Mononuclear cell (primary cell): ENCODE measurements around the gene FOXR1. TPM values are rescaled to one million over a fixed set of nuclear protein-coding genes. Genes with fewer than 3 reads are reported as not detected.
"Not testable (repeated sequence)": the region's sequence is repeated elsewhere in the genome, so short reads cannot be mapped to it uniquely, and the experiment has no call there.

ENCODE experiments used
- H3K27me3 ChIP-seq: 2 replicates; pipeline ENCODE4 v1.6.0; 2011; ENCODE audit warnings: low read length, control low read depth; ENCODE audit not compliant: insufficient read depth
- H3K4me1 ChIP-seq: 2 replicates; pipeline ENCODE4 v1.5.1; 2011; ENCODE audit warnings: mild to moderate bottlenecking, low read length, control low read depth; ENCODE audit not compliant: insufficient read depth
- H3K4me3 ChIP-seq: 2 replicates; pipeline ENCODE4 v1.5.1; 2011; ENCODE audit warnings: mild to moderate bottlenecking, low read length, moderate library complexity
- H3K9me3 ChIP-seq: 2 replicates; pipeline ENCODE4 v1.5.1; 2011; ENCODE audit warnings: low read depth, mild to moderate bottlenecking, control low read depth, low read length
- total RNA-seq: library from RNA; depleted of rRNA; stranded (reverse); fragments of >200 nt; gene quantifications from one replicate; pipeline ENCODE4 v1.2.3, GENCODE V29; 2012

FOXR1 gene
- total RNA-seq, 1 donor, result not detected

GRCh38 chr11:118961591-118961990 lies 10.0 kb upstream of the FOXR1 start:
- no peaks in the 10 kb centered on the region for H3K27me3 ChIP-seq
- no peaks in the 10 kb centered on the region for H3K9me3 ChIP-seq
- H3K4me1 ChIP-seq, result no peaks in the 10 kb centered on the region
- no peak overlapping the region for H3K4me3 ChIP-seq

DNA sequence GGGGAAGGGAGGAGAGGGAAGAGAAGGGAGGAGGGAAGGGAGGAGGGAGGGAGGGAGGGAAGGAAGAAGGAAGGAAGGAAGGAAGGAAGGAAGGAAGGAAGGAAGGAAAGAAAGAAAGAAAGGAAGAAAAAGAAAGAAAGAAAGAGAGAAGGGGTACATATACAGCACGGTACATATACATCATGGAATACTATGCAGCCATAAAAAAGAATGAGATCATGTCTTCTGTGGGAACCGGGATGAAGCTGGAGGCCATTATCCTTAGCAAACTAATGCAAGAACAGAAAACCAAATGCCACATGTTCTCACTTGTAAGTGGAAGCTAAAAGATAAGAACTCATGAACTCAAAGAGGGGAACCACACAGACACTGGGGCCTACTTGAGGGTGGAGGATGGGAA lies 2.1 kb upstream of the FOXR1 start:
- not testable (repeated sequence) for H3K27me3 ChIP-seq, H3K4me3 ChIP-seq, H3K4me1 ChIP-seq, H3K9me3 ChIP-seq

GRCh38 chr11:118973985-118974384 lies 2.4 kb downstream of the FOXR1 start:
- Histone ChIP-seq H3K27me3 (peaks cover 3% of the 10 kb centered on the region), H3K9me3 (no peaks in the 10 kb centered on the region), H3K4me3 (no peak overlapping the region), H3K4me1 (no peaks in the 10 kb centered on the region)

- H3K4me3 ChIP-seq, result no peak overlapping the region
- H3K9me3 ChIP-seq, result no peaks in the 10 kb centered on the region
- peaks cover 10% of the 10 kb centered on the region for H3K4me1 ChIP-seq
- H3K27me3 ChIP-seq, result peaks cover 3% of the 10 kb centered on the region
These were observed 4.5 kb downstream of the FOXR1 start for GRCh38 chr11:118975771-118976709.

- Histone ChIP-seq H3K4me3 (no peak overlapping the region), H3K27me3 (no peaks in the 10 kb centered on the region), H3K9me3 (no peaks in the 10 kb centered on the region), H3K4me1 (peaks cover 10% of the 10 kb centered on the region)
These were observed 7.9 kb downstream of the FOXR1 start for GRCh38 chr11:118979434-118979833.

- Histone ChIP-seq H3K4me1 (peaks cover 10% of the 10 kb centered on the region), H3K4me3 (no peak overlapping the region), H3K9me3 (no peaks in the 10 kb centered on the region), H3K27me3 (no peaks in the 10 kb centered on the region)
These were observed 8.8 kb downstream of the FOXR1 start for GRCh38 chr11:118980191-118980881.

DNA sequence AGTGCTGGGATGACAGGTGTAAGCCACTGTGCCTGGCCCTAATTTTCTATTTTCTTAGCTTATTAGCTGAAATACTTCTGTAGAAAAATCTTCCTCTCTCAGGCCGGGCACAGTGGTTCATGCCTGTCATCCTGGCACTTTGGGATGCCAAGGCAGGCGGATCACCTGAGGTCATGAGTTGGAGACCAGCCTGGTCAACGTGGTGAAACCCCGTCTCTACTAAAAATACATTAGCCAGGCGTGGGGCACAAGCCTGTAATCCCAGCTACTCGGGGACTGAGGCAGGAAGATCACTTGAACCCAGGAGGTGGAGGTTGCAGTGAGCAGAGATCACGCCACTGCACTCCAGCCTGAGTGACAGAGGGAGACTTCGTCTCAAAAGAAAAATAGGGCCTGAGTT lies 12.8 kb downstream of the FOXR1 start:
- not testable (repeated sequence) for H3K9me3 ChIP-seq, H3K27me3 ChIP-seq, H3K4me3 ChIP-seq, H3K4me1 ChIP-seq

DNA sequence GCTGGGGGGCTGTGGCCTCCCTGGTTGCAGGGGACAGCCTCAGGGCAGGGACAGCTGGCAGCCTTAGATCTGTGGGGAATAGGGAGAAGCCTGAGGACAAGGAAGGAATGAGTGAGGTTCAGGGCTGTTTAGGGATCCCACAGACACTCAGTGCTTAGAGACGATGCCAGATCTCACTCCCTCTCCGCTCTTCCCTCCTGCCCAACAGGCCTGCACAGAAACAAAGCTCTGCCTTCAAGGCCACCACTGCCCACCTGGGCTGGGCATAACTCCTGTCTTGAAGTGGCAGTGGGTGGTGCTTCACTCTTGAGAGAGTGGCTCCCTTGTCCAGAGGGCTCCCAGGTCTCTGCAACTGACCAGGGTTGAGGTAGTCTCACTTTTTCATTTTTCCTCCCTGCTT lies 13.3 kb downstream of the FOXR1 start:
- no peak overlapping the region for H3K4me3 ChIP-seq
- no peaks in the 10 kb centered on the region for H3K9me3 ChIP-seq
- H3K27me3 ChIP-seq, result no peaks in the 10 kb centered on the region
- peaks cover 8% of the 10 kb centered on the region for H3K4me1 ChIP-seq

DNA sequence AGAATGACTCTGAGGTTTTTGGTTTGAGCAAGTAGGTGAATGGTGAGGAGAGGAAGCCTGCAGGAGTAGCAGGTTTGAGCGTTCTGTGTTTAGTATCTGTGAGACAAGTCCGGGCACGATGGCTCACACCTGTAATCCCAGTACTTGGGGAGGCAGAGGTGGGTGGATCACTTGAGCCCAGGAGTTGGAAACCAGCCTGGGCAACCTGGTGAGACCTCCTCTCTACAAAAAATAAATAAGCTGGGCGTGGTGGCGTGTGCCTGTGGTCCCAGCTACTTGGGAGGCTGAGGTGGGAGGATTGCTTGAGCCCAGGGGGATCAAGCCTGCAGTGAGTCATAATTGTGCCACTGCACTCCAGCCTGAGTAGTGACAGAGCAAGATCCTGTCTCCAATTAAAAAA lies 16.7 kb downstream of the FOXR1 start:
- H3K27me3 ChIP-seq, result no peaks in the 10 kb centered on the region
- H3K9me3 ChIP-seq, result no peaks in the 10 kb centered on the region
- no peak overlapping the region for H3K4me3 ChIP-seq
- no peaks in the 10 kb centered on the region for H3K4me1 ChIP-seq

DNA sequence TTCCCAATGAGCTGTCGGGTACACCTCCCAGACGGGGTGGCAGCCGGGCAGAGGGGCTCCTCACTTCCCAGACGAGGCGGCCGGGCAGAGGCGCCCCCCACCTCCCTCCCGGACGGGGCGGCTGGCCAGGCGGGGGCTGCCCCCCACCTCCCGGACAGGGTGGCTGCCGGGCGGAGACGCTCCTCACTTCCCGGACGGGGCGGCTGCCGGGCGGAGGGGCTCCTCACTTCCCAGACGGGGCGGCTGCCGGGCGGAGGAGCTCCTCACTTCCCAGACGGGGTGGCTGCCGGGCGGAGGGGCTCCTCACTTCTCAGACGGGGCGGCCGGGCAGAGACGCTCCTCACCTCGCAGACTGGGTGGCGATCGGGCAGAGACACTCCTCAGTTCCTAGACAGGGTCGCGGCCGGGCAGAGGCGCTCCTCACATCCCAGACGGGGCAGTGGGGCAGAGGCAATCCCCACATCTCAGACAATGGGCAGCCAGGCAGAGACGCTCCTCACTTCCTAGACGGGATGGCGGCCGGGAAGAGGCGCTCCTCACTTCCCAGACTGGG lies 20.0 kb downstream of the FOXR1 start:
- not testable (repeated sequence) for H3K4me1 ChIP-seq, H3K27me3 ChIP-seq, H3K9me3 ChIP-seq, H3K4me3 ChIP-seq

DNA sequence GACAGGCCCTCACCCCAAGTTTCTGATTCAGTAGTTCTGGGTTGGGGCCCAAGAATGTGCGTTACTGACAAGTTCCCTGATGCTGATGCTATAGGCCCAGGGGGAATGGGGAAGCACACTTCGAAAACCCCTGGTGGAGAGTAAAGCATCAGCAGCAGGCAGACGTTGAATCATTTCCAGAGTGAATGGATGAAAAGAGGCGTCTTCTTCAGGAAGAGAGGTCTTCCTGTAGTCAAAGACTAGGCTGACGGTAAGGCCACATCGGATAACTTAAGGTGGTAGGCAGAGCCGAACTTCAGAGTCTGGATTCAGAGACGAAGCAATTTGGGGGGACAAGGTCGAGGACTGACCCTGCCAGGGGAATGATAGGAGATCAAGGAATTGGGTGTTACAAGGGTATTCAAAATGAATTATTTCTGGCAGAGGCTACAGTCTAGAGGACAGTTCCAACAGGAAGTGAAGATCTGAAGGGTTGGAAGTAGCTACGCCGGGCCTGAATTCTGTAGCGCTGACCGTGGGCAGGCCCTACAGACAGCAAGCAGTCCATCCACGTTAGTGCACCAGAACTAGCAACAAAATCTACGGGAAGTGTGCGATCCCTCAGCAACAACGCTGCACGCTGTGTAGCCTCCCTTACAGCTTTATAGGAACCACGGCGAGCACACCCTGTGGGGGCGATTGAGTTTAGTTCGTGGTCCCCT lies 25.5 kb downstream of the FOXR1 start:
- H3K4me1 ChIP-seq, result peaks cover 26% of the 10 kb centered on the region
- H3K9me3 ChIP-seq, result no peaks in the 10 kb centered on the region
- peak overlapping the region; percentile 50 for H3K4me3 ChIP-seq
- no peaks in the 10 kb centered on the region for H3K27me3 ChIP-seq

DNA sequence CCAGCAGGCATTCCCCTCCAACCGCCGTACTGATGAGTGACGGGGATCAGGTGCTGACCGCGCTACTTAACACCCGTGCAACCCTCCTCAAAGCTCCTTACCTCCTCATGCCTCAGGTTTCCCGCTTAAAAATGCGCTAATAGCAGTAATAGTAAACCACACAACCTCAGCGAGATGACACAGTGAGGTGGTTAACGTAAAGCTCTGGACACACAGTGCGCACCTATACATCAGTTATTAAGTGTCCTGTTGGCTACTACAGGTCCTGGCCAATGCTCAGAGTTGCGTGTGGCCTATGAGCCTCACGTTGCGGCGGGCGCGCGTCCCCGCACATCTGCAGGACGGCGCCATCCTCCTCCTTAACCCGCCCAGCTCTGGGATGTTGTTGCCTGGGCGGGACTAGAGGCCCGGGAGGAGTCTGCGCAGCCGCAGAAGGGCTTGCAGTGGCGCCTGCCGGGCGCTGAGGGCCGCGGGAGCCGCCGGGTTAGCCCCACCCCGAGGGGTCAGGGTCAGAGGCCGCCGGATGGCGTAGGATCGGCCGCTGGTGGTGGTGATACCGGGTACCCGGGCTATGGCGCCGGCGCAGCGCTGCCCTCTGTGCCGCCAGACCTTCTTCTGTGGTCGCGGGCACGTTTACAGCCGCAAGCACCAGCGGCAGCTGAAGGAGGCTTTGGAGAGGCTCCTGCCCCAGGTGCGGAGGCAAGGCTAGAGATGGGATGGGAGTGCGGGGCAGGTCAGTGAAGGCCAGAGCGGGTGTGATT lies 26.2 kb downstream of the FOXR1 start, which contains the start of gene CENATAC:
TSS of gene CENATAC (plus strand) at position 512 of the 761 bp plus-strand sequence. CDS start at position 572, 60 bp downstream.
- Histone ChIP-seq H3K4me3 (peak within 1 kb of the TSS; percentile 50), H3K4me1 (peaks cover 26% of the 10 kb centered on the region), H3K27me3 (no peaks in the 10 kb centered on the region), H3K9me3 (no peaks in the 10 kb centered on the region)

DNA sequence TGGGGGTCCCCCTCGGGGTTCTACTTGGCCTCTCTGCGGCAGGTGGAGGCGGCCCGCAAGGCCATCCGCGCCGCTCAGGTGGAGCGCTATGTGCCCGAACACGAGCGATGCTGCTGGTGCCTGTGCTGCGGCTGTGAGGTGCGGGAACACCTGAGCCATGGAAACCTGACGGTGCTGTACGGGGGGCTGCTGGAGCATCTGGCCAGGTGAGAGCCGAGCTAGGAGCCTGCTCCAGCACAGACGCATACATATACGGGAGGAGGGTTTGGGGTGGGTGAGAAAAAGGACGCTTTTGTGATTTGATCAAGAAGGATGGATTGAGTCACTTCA lies 26.8 kb downstream of the FOXR1 start:
- Histone ChIP-seq H3K4me3 (peak overlapping the region; percentile 50), H3K4me1 (peaks cover 26% of the 10 kb centered on the region), H3K9me3 (no peaks in the 10 kb centered on the region), H3K27me3 (no peaks in the 10 kb centered on the region)

- no peaks in the 10 kb centered on the region for H3K27me3 ChIP-seq
- H3K4me3 ChIP-seq, result no peak overlapping the region
- no peaks in the 10 kb centered on the region for H3K9me3 ChIP-seq
- H3K4me1 ChIP-seq, result peaks cover 26% of the 10 kb centered on the region
These were observed 27.3 kb downstream of the FOXR1 start for GRCh38 chr11:118998822-118999221.
